Nephron (organoid): Measurements from ENCODE around the gene FNIP2.

Source experiments
- H3K27ac Mint-ChIP-seq, 3 experiments: 2 replicates each; pipeline ENCODE4 v1.8.0; 2020; ENCODE audit warnings: mixed read lengths in 3 of 3, mild to moderate bottlenecking in 2 of 3, moderate library complexity in 1 of 3
- H3K27me3 Mint-ChIP-seq: 2 replicates; pipeline ENCODE4 v1.8.0; 2021; ENCODE audit warnings: low read depth, mild to moderate bottlenecking, moderate library complexity, mixed read lengths
- H3K36me3 Mint-ChIP-seq: 2 replicates; pipeline ENCODE4 v1.8.0; 2020; ENCODE audit warnings: low read depth, mixed read lengths
- H3K4me1 Mint-ChIP-seq: 2 replicates; pipeline ENCODE4 v1.8.0; 2020; ENCODE audit warnings: mixed read lengths
- H3K4me3 Mint-ChIP-seq, 3 experiments: 2 replicates each; pipeline ENCODE4 v1.8.0; 2020; ENCODE audit warnings: mild to moderate bottlenecking in 3 of 3, mixed read lengths in 3 of 3, moderate library complexity in 2 of 3
- H3K9me3 Mint-ChIP-seq: 2 replicates; pipeline ENCODE4 v1.8.0; 2020; ENCODE audit warnings: mixed read lengths
- CTCF ChIP-seq, 3 experiments: fragments of 200-600 bp; sonication (generic); IDR thresholded peaks; one replicate each; pipeline ENCODE4 v1.5.0; 2021; ENCODE audit warnings: antibody characterized with exemption in 3 of 3; ENCODE audit not compliant: unreplicated experiment in 3 of 3

FNIP2 gene

GRCh38 chr4:158781963-158782362, 13.1 kb downstream of the FNIP2 start:
- Mint-ChIP-seq H3K4me3 (no peak overlapping the region), H3K4me1 (peaks cover 65% of the 10 kb centered on the region), H3K27ac (peak overlapping the region; percentile 78 to 92 (median 92)), H3K9me3 (no peaks in the 10 kb centered on the region), H3K27me3 (no peaks in the 10 kb centered on the region), H3K36me3 (no peaks in the 10 kb centered on the region)
- no peak for TF ChIP-seq CTCF (IDR thresholded peaks at IDR 0.05; ENCODE audit: unreplicated experiment in 3 of 3)

GRCh38 chr4:158782551-158783360, 13.9 kb downstream of the FNIP2 start:
- no peaks in the 10 kb centered on the region for H3K36me3 Mint-ChIP-seq
- peaks cover 69% of the 10 kb centered on the region for H3K4me1 Mint-ChIP-seq
- TF ChIP-seq CTCF (IDR thresholded peaks at IDR 0.05; ENCODE audit: unreplicated experiment in 3 of 3) = no peak
- no peaks in the 10 kb centered on the region for H3K9me3 Mint-ChIP-seq
- H3K4me3 Mint-ChIP-seq = peak overlapping the region; percentile 11 to 37 (median 22)
- H3K27me3 Mint-ChIP-seq = no peaks in the 10 kb centered on the region
- H3K27ac Mint-ChIP-seq = peak overlapping the region; percentile 78 to 92 (median 92)

GRCh38 chr4:158783785-158784184, 15.0 kb downstream of the FNIP2 start:
- H3K27ac Mint-ChIP-seq = peak overlapping the region; percentile 78 to 92 (median 92)
- no peaks in the 10 kb centered on the region for H3K27me3 Mint-ChIP-seq
- no peaks in the 10 kb centered on the region for H3K9me3 Mint-ChIP-seq
- peak overlapping the region in 1 of 3 experiments; percentile 5 for H3K4me3 Mint-ChIP-seq
- no peaks in the 10 kb centered on the region for H3K36me3 Mint-ChIP-seq
- TF ChIP-seq CTCF (IDR thresholded peaks at IDR 0.05; ENCODE audit: unreplicated experiment in 3 of 3) = no peak
- H3K4me1 Mint-ChIP-seq = peaks cover 71% of the 10 kb centered on the region

GRCh38 chr4:158785718-158786117, 16.9 kb downstream of the FNIP2 start:
- peaks cover 66% of the 10 kb centered on the region for H3K4me1 Mint-ChIP-seq
- no peaks in the 10 kb centered on the region for H3K36me3 Mint-ChIP-seq
- H3K27ac Mint-ChIP-seq = peak overlapping the region; percentile 93 to 98 (median 94)
- H3K9me3 Mint-ChIP-seq = no peaks in the 10 kb centered on the region
- no peak for TF ChIP-seq CTCF (IDR thresholded peaks at IDR 0.05; ENCODE audit: unreplicated experiment in 3 of 3)
- H3K27me3 Mint-ChIP-seq = no peaks in the 10 kb centered on the region
- H3K4me3 Mint-ChIP-seq = peak overlapping the region; percentile 16 to 55 (median 51)

GRCh38 chr4:158786121-158786601, 17.3 kb downstream of the FNIP2 start:
- H3K9me3 Mint-ChIP-seq = no peaks in the 10 kb centered on the region
- TF ChIP-seq CTCF (IDR thresholded peaks at IDR 0.05; ENCODE audit: unreplicated experiment in 3 of 3) = no peak
- peak overlapping the region; percentile 16 to 55 (median 51) for H3K4me3 Mint-ChIP-seq
- H3K36me3 Mint-ChIP-seq = no peaks in the 10 kb centered on the region
- peaks cover 61% of the 10 kb centered on the region for H3K4me1 Mint-ChIP-seq
- no peaks in the 10 kb centered on the region for H3K27me3 Mint-ChIP-seq
- H3K27ac Mint-ChIP-seq = peak overlapping the region; percentile 93 to 98 (median 94)
